Measurements from ENCODE around the gene TNK1.
"Not testable (repeated sequence)": the region's sequence is repeated elsewhere in the genome, so short reads cannot be mapped to it uniquely, and the experiment has no call there.

The TNK1 gene

GRCh38 chr17:7355573-7355972, 25.3 kb upstream of the TNK1 start:
- DNase-seq (ENCODE audit: low read depth) = no peak

- peak; percentile 76 for DNase-seq (ENCODE audit: low read depth)
Measured at GRCh38 chr17:7356072-7356549, 24.8 kb upstream of the TNK1 start.

GRCh38 chr17:7356756-7357155, 24.1 kb upstream of the TNK1 start:
- no peak for DNase-seq (ENCODE audit: low read depth)

GRCh38 chr17:7357381-7357780, 23.5 kb upstream of the TNK1 start:
- DNase-seq (ENCODE audit: low read depth) = no peak

GRCh38 chr17:7361906-7362305, 19.0 kb upstream of the TNK1 start:
- no peak for DNase-seq (ENCODE audit: low read depth)

GRCh38 chr17:7363311-7363710, 17.6 kb upstream of the TNK1 start:
- DNase-seq (ENCODE audit: low read depth) = no peak

- DNase-seq (ENCODE audit: low read depth) = not testable (repeated sequence)
Measured at GRCh38 chr17:7365963-7366362, 14.9 kb upstream of the TNK1 start.

GRCh38 chr17:7367083-7367482, 13.8 kb upstream of the TNK1 start:
- no peak for DNase-seq (ENCODE audit: low read depth)

GRCh38 chr17:7367918-7368598, 12.8 kb upstream of the TNK1 start:
- no peak for DNase-seq (ENCODE audit: low read depth)

GRCh38 chr17:7368599-7368994, 12.3 kb upstream of the TNK1 start:
- not testable (repeated sequence) for DNase-seq (ENCODE audit: low read depth)

- DNase-seq (ENCODE audit: low read depth) = no peak
Measured at GRCh38 chr17:7369825-7370224, 11.1 kb upstream of the TNK1 start.

GRCh38 chr17:7370853-7371252, 10.0 kb upstream of the TNK1 start:
- DNase-seq (ENCODE audit: low read depth) = no peak

GRCh38 chr17:7374353-7374752, 6.5 kb upstream of the TNK1 start:
- no peak for DNase-seq (ENCODE audit: low read depth)

GRCh38 chr17:7379134-7379533, 1.8 kb upstream of the TNK1 start:
- DNase-seq (ENCODE audit: low read depth) = no peak

GRCh38 chr17:7380321-7380720, 568 bp upstream of the TNK1 start:
- DNase-seq (ENCODE audit: low read depth) = no peak

GRCh38 chr17:7382901-7383300, 2.0 kb downstream of the TNK1 start:
- DNase-seq (ENCODE audit: low read depth) = no peak

- no peak for DNase-seq (ENCODE audit: low read depth)
Measured at GRCh38 chr17:7383371-7383741, 2.5 kb downstream of the TNK1 start.

GRCh38 chr17:7383742-7384488, 3.0 kb downstream of the TNK1 start:
- peak; percentile 71 for DNase-seq (ENCODE audit: low read depth)

GRCh38 chr17:7384489-7385081, 3.7 kb downstream of the TNK1 start:
- DNase-seq (ENCODE audit: low read depth) = no peak

GRCh38 chr17:7388856-7389255, 8.0 kb downstream of the TNK1 start:
- DNase-seq (ENCODE audit: low read depth) = no peak

GRCh38 chr17:7389924-7390910, 9.3 kb downstream of the TNK1 start:
- DNase-seq (ENCODE audit: low read depth) = no peak

GRCh38 chr17:7391307-7391706, 10.4 kb downstream of the TNK1 start:
- DNase-seq (ENCODE audit: low read depth) = no peak

Data from activated T-cell treated with anti-CD3 and anti-CD28 coated beads for 24 hours (primary cell).